ENCODE data around the gene CDC25B. TPM values are rescaled to one million over a fixed set of nuclear protein-coding genes. Genes with fewer than 3 reads are reported as not detected.

CDC25B gene
- total and polyA plus RNA-seq, 10 of the 15 experiments (the other 5 are each of a cell fraction or from before 2014, with no cell fraction given): 4.6 to 58.8 (median 24.6) TPM

DNA sequence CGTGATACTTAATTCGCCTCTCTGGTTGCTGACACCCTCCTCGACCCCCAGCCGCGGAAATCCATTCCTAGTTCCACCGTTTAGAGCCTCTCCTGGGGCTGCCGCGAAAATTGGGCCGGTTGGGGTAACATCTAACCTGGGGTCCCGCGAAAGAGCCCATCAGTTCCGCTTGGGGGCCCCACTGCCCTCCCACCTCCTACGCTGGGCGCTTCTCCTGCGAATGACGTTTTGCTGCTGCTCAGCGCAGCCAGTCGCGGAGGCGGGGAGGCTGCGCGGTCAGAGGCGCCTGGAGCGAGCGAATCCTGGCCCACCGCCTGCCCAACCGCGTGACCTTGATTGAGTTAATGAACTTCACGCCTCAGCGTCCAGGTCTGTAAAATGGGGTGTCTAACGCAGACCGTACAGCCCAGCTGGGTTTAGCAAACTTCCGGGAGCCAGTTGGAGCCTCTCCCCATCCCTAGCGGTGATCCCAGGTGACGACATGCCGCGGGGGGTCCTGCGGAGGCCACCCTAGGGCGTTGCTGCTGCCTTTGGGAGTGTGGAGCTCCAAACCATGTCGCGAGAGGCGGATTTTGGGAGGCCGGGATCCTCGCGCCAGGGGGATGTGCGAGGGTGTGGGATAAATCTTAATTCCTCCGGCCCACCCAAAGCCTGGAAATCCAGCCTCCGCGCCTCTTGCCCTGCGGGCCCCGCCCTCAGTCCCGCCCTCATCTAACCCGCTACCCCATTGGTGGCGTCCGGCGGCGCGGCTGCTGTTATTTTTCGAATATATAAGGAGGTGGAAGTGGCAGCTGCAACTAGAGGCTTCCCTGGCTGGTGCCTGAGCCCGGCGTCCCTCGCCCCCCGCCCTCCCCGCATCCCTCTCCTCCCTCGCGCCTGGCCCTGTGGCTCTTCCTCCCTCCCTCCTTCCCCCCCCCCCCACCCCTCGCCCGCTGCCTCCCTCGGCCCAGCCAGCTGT lies at the start of gene CDC25B (continued):
- TF ChIP-seq KLF5 (IDR thresholded peaks at IDR 0.05; ENCODE audit: partially characterized antibody) (peak; percentile 73), RUNX3 (IDR thresholded peaks at IDR 0.05; ENCODE audit: low read length) (peak; percentile 62), ETV6 (conservative IDR thresholded peaks at IDR 0.05 in 1 of 2, IDR thresholded peaks at IDR 0.05 in 1 of 2; ENCODE audit: borderline replicate concordance in 1 of 2, low read depth in 1 of 2) (no peak), WRNIP1 (IDR thresholded peaks at IDR 0.05; ENCODE audit: borderline replicate concordance, low read depth, low read length) (no peak), BRCA1 (IDR thresholded peaks at IDR 0.05; ENCODE audit: low read depth, low read length) (no peak), CREM (IDR thresholded peaks at IDR 0.05; ENCODE audit: low read depth) (peak; percentile 10; the same call in 1 of the 2 replicates), POU2F2 (IDR thresholded peaks at IDR 0.05; ENCODE audit: borderline replicate concordance, low read depth, low read length) (peak; percentile 44; the same call in 1 of the 3 replicates), BMI1 (IDR thresholded peaks at IDR 0.05; ENCODE audit: borderline replicate concordance) (no peak), FOXK2 (IDR thresholded peaks at IDR 0.05) (no peak), KAT2A (conservative IDR thresholded peaks at IDR 0.05; ENCODE audit: control insufficient read depth, low read depth, low read length) (no peak), CBX5 (IDR thresholded peaks at IDR 0.05; ENCODE audit: low read depth) (no peak), IKZF1 (conservative IDR thresholded peaks at IDR 0.05) (peak; percentile 94)
- TF ChIP-seq, protein P1, sequence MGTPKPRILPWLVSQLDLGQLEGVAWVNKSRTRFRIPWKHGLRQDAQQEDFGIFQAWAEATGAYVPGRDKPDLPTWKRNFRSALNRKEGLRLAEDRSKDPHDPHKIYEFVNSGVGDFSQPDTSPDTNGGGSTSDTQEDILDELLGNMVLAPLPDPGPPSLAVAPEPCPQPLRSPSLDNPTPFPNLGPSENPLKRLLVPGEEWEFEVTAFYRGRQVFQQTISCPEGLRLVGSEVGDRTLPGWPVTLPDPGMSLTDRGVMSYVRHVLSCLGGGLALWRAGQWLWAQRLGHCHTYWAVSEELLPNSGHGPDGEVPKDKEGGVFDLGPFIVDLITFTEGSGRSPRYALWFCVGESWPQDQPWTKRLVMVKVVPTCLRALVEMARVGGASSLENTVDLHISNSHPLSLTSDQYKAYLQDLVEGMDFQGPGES (IDR thresholded peaks at IDR 0.05): no peak
- TF ChIP-seq, protein P2, sequence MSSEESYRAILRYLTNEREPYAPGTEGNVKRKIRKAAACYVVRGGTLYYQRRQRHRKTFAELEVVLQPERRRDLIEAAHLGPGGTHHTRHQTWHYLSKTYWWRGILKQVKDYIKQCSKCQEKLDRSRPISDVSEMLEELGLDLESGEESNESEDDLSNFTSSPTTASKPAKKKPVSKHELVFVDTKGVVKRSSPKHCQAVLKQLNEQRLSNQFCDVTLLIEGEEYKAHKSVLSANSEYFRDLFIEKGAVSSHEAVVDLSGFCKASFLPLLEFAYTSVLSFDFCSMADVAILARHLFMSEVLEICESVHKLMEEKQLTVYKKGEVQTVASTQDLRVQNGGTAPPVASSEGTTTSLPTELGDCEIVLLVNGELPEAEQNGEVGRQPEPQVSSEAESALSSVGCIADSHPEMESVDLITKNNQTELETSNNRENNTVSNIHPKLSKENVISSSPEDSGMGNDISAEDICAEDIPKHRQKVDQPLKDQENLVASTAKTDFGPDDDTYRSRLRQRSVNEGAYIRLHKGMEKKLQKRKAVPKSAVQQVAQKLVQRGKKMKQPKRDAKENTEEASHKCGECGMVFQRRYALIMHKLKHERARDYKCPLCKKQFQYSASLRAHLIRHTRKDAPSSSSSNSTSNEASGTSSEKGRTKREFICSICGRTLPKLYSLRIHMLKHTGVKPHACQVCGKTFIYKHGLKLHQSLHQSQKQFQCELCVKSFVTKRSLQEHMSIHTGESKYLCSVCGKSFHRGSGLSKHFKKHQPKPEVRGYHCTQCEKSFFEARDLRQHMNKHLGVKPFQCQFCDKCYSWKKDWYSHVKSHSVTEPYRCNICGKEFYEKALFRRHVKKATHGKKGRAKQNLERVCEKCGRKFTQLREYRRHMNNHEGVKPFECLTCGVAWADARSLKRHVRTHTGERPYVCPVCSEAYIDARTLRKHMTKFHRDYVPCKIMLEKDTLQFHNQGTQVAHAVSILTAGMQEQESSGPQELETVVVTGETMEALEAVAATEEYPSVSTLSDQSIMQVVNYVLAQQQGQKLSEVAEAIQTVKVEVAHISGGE (CRISPR knock-in tag; IDR thresholded peaks at IDR 0.05): no peak
- TF ChIP-seq, protein P3, sequence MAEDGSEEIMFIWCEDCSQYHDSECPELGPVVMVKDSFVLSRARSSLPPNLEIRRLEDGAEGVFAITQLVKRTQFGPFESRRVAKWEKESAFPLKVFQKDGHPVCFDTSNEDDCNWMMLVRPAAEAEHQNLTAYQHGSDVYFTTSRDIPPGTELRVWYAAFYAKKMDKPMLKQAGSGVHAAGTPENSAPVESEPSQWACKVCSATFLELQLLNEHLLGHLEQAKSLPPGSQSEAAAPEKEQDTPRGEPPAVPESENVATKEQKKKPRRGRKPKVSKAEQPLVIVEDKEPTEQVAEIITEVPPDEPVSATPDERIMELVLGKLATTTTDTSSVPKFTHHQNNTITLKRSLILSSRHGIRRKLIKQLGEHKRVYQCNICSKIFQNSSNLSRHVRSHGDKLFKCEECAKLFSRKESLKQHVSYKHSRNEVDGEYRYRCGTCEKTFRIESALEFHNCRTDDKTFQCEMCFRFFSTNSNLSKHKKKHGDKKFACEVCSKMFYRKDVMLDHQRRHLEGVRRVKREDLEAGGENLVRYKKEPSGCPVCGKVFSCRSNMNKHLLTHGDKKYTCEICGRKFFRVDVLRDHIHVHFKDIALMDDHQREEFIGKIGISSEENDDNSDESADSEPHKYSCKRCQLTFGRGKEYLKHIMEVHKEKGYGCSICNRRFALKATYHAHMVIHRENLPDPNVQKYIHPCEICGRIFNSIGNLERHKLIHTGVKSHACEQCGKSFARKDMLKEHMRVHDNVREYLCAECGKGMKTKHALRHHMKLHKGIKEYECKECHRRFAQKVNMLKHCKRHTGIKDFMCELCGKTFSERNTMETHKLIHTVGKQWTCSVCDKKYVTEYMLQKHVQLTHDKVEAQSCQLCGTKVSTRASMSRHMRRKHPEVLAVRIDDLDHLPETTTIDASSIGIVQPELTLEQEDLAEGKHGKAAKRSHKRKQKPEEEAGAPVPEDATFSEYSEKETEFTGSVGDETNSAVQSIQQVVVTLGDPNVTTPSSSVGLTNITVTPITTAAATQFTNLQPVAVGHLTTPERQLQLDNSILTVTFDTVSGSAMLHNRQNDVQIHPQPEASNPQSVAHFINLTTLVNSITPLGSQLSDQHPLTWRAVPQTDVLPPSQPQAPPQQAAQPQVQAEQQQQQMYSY (CRISPR knock-in tag; IDR thresholded peaks at IDR 0.05): no peak
- TF ChIP-seq, protein P4, sequence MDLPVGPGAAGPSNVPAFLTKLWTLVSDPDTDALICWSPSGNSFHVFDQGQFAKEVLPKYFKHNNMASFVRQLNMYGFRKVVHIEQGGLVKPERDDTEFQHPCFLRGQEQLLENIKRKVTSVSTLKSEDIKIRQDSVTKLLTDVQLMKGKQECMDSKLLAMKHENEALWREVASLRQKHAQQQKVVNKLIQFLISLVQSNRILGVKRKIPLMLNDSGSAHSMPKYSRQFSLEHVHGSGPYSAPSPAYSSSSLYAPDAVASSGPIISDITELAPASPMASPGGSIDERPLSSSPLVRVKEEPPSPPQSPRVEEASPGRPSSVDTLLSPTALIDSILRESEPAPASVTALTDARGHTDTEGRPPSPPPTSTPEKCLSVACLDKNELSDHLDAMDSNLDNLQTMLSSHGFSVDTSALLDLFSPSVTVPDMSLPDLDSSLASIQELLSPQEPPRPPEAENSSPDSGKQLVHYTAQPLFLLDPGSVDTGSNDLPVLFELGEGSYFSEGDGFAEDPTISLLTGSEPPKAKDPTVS (IDR thresholded peaks at IDR 0.05; ENCODE audit: low read depth, low read length): no peak

All from GM12878 (cell line).